Stimulated activated effector memory CD8-positive, alpha-beta T cell treated with anti-CD3 and anti-CD28 coated beads, Interleukin-12 subunit alpha, Interleukin-12 subunit beta, amount 100 ng/mL, for 72 hours (primary cell): Measurements from ENCODE around the gene B3GAT1.

ENCODE experiments used
- ATAC-seq: fragments of 150-1000 bp; cut with Tn5 transposase; 2 replicates; pipeline ENCODE4 v1.10.0; 2021
- DNase-seq, 2 donors: peaks; one replicate each; pipeline ENCODE4 v3.0.0; 2021 to 2022; ENCODE audit warnings: low spot score in 2 of 2
- H3K27ac Mint-ChIP-seq: one replicate; pipeline ENCODE4 v1.8.0; 2022; ENCODE audit warnings: mild to moderate bottlenecking, mixed read lengths
- H3K36me3 Mint-ChIP-seq: one replicate; pipeline ENCODE4 v1.8.0; 2022; ENCODE audit warnings: mild to moderate bottlenecking, mixed read lengths
- H3K4me1 Mint-ChIP-seq: one replicate; pipeline ENCODE4 v1.8.0; 2022; ENCODE audit warnings: mixed read lengths
- H3K4me3 Mint-ChIP-seq: one replicate; pipeline ENCODE4 v1.8.0; 2022; ENCODE audit warnings: mild to moderate bottlenecking, mixed read lengths
- H3K9me3 Mint-ChIP-seq: one replicate; pipeline ENCODE4 v1.8.0; 2022; ENCODE audit warnings: mixed read lengths

Gene B3GAT1

GRCh38 chr11:134392953-134393615 is 19.0 kb downstream of the B3GAT1 start:
- DNase-seq, result no peak
- Mint-ChIP-seq H3K27ac (no peak overlapping the region), H3K4me1 (peaks cover 12% of the 10 kb centered on the region), H3K36me3 (peaks cover 4% of the 10 kb centered on the region), H3K4me3 (no peak overlapping the region), H3K9me3 (no peaks in the 10 kb centered on the region)
- no peak for ATAC-seq

- Mint-ChIP-seq H3K4me1 (peaks cover 21% of the 10 kb centered on the region), H3K9me3 (no peaks in the 10 kb centered on the region), H3K36me3 (peaks cover 4% of the 10 kb centered on the region), H3K4me3 (no peak overlapping the region), H3K27ac (no peak overlapping the region)
- no peak for DNase-seq
- ATAC-seq, result no peak
Measured at GRCh38 chr11:134391656-134392055, 20.4 kb downstream of the B3GAT1 start.

- DNase-seq (no peak), ATAC-seq (no peak)
- Mint-ChIP-seq H3K36me3 (peaks cover 4% of the 10 kb centered on the region), H3K9me3 (no peaks in the 10 kb centered on the region), H3K4me3 (no peak overlapping the region), H3K27ac (no peak overlapping the region), H3K4me1 (peaks cover 28% of the 10 kb centered on the region)
Measured at GRCh38 chr11:134390706-134391569, 21.1 kb downstream of the B3GAT1 start.

GRCh38 chr11:134389464-134390180 is 22.4 kb downstream of the B3GAT1 start:
- Mint-ChIP-seq H3K4me1 (peaks cover 36% of the 10 kb centered on the region), H3K4me3 (no peak overlapping the region), H3K36me3 (peaks cover 4% of the 10 kb centered on the region), H3K27ac (no peak overlapping the region), H3K9me3 (no peaks in the 10 kb centered on the region)
- DNase-seq, result no peak
- ATAC-seq, result no peak

- no peak for DNase-seq
- ATAC-seq, result no peak
- Mint-ChIP-seq H3K4me1 (peaks cover 36% of the 10 kb centered on the region), H3K4me3 (no peak overlapping the region), H3K27ac (no peak overlapping the region), H3K36me3 (no peaks in the 10 kb centered on the region), H3K9me3 (no peaks in the 10 kb centered on the region)
Measured at GRCh38 chr11:134388590-134388989, 23.5 kb downstream of the B3GAT1 start.

GRCh38 chr11:134387501-134387900 is 24.5 kb downstream of the B3GAT1 start:
- DNase-seq, result no peak
- no peak for ATAC-seq
- Mint-ChIP-seq H3K27ac (peak overlapping the region; percentile 41), H3K4me3 (peak overlapping the region; percentile 49), H3K4me1 (peaks cover 32% of the 10 kb centered on the region), H3K9me3 (no peaks in the 10 kb centered on the region), H3K36me3 (no peaks in the 10 kb centered on the region)

GRCh38 chr11:134386945-134387344 is 25.1 kb downstream of the B3GAT1 start:
- peaks cover 3% of the 10 kb centered on the region for H3K36me3 Mint-ChIP-seq
- DNase-seq, result no peak
- no peaks in the 10 kb centered on the region for H3K9me3 Mint-ChIP-seq
- peak overlapping the region; percentile 49 for H3K4me3 Mint-ChIP-seq
- ATAC-seq, result peak; percentile 35
- H3K4me1 Mint-ChIP-seq, result peaks cover 30% of the 10 kb centered on the region
- H3K27ac Mint-ChIP-seq, result peak overlapping the region; percentile 41

- DNase-seq (no peak), ATAC-seq (no peak)
- no peak overlapping the region for H3K4me3 Mint-ChIP-seq
- no peaks in the 10 kb centered on the region for H3K9me3 Mint-ChIP-seq
- H3K27ac Mint-ChIP-seq, result no peak overlapping the region
- peaks cover 30% of the 10 kb centered on the region for H3K4me1 Mint-ChIP-seq
- H3K36me3 Mint-ChIP-seq, result peaks cover 4% of the 10 kb centered on the region
Measured at GRCh38 chr11:134385774-134386565, 26.1 kb downstream of the B3GAT1 start.

GRCh38 chr11:134385171-134385570 is 26.9 kb downstream of the B3GAT1 start:
- ATAC-seq, result no peak
- Mint-ChIP-seq H3K4me1 (peaks cover 30% of the 10 kb centered on the region), H3K27ac (no peak overlapping the region), H3K4me3 (no peak overlapping the region), H3K36me3 (peaks cover 4% of the 10 kb centered on the region), H3K9me3 (no peaks in the 10 kb centered on the region)
- DNase-seq, result no peak

GRCh38 chr11:134384406-134384805 is 27.6 kb downstream of the B3GAT1 start:
- Mint-ChIP-seq H3K4me1 (peaks cover 30% of the 10 kb centered on the region), H3K9me3 (no peaks in the 10 kb centered on the region), H3K4me3 (no peak overlapping the region), H3K36me3 (peaks cover 4% of the 10 kb centered on the region), H3K27ac (no peak overlapping the region)
- no peak for DNase-seq
- no peak for ATAC-seq

GRCh38 chr11:134383576-134384221 is 28.3 kb downstream of the B3GAT1 start:
- no peaks in the 10 kb centered on the region for H3K9me3 Mint-ChIP-seq
- ATAC-seq (no peak), DNase-seq (no peak)
- no peak overlapping the region for H3K4me3 Mint-ChIP-seq
- H3K36me3 Mint-ChIP-seq, result peaks cover 4% of the 10 kb centered on the region
- peaks cover 30% of the 10 kb centered on the region for H3K4me1 Mint-ChIP-seq
- H3K27ac Mint-ChIP-seq, result no peak overlapping the region

GRCh38 chr11:134382830-134383229 is 29.2 kb downstream of the B3GAT1 start:
- no peak overlapping the region for H3K27ac Mint-ChIP-seq
- H3K9me3 Mint-ChIP-seq, result no peaks in the 10 kb centered on the region
- DNase-seq (no peak), ATAC-seq (no peak)
- no peak overlapping the region for H3K4me3 Mint-ChIP-seq
- peaks cover 27% of the 10 kb centered on the region for H3K4me1 Mint-ChIP-seq
- peaks cover 4% of the 10 kb centered on the region for H3K36me3 Mint-ChIP-seq

GRCh38 chr11:134382257-134382656 is 29.8 kb downstream of the B3GAT1 start:
- peaks cover 4% of the 10 kb centered on the region for H3K36me3 Mint-ChIP-seq
- no peak for DNase-seq
- no peak overlapping the region for H3K27ac Mint-ChIP-seq
- H3K4me1 Mint-ChIP-seq, result peaks cover 21% of the 10 kb centered on the region
- H3K9me3 Mint-ChIP-seq, result no peaks in the 10 kb centered on the region
- ATAC-seq, result no peak
- H3K4me3 Mint-ChIP-seq, result no peak overlapping the region

- peaks cover 4% of the 10 kb centered on the region for H3K36me3 Mint-ChIP-seq
- ATAC-seq, result no peak
- no peak for DNase-seq
- no peak overlapping the region for H3K4me3 Mint-ChIP-seq
- H3K9me3 Mint-ChIP-seq, result no peaks in the 10 kb centered on the region
- H3K27ac Mint-ChIP-seq, result no peak overlapping the region
- H3K4me1 Mint-ChIP-seq, result peaks cover 6% of the 10 kb centered on the region
Measured at GRCh38 chr11:134380785-134381184, 31.3 kb downstream of the B3GAT1 start.
